Stomach (tissue), 9 donors: ENCODE results near the gene CYBA. TPM values are rescaled to one million over a fixed set of nuclear protein-coding genes. Genes with fewer than 3 reads are reported as not detected.
A peak's percentile ranks its signal among the peaks of the same experiment; 100 is the strongest.

ENCODE experiments used
- DNase-seq, 2 donors: peaks; one replicate each; pipeline versions ENCODE4 v3.0.0 to v3.0.0-alpha.2; 2013 to 2019
- H3K27ac ChIP-seq, 5 donors: fragments of 200-600 bp in 4 of 5; sonication (generic) in 4 of 5; one replicate each; pipeline ENCODE4 v1.5.1; 2013 to 2019; ENCODE audit warnings: mild to moderate bottlenecking in 1 of 5, moderate library complexity in 1 of 5
- H3K27me3 ChIP-seq, 3 donors: fragments of 200-600 bp; sonication (generic); one replicate each; pipeline ENCODE4 v1.5.1; 2017 to 2019; ENCODE audit warnings: mixed run types in 1 of 3
- H3K36me3 ChIP-seq, 4 donors: fragments of 200-600 bp; sonication (generic); 1 replicate in 3 of 4; 2 replicates in 1 of 4; pipeline ENCODE4 v1.5.1; 2016 to 2019
- H3K4me1 ChIP-seq, 4 donors: fragments of 200-600 bp; sonication (generic); one replicate each; pipeline ENCODE4 v1.5.1; 2016 to 2019
- H3K4me3 ChIP-seq, 4 donors: fragments of 200-600 bp; sonication (generic) in 3 of 4; one replicate each; pipeline ENCODE4 v1.5.1; 2016 to 2019; ENCODE audit warnings: mild to moderate bottlenecking in 1 of 4
- H3K9me3 ChIP-seq, 4 donors: fragments of 200-600 bp; sonication (generic); one replicate each; pipeline ENCODE4 v1.5.1; 2016 to 2019
- EP300 ChIP-seq: sonication (generic); formaldehyde crosslinking; IDR thresholded peaks from one replicate; pipeline ENCODE4 v1.6.1; 2017; ENCODE audit warnings: antibody characterized with exemption
- POLR2A ChIP-seq, 4 donors: fragments of 450-650 bp; IDR thresholded peaks; one replicate each; pipeline ENCODE4 v1.6.1; 2016; ENCODE audit warnings: antibody characterized with exemption in 4 of 4, control low read depth in 2 of 4, mild to moderate bottlenecking in 1 of 4, moderate library complexity in 1 of 4
- POLR2AphosphoS5 ChIP-seq, 3 donors: sonication (generic); formaldehyde crosslinking; IDR thresholded peaks; one replicate each; pipeline ENCODE4 v1.6.1; 2016; ENCODE audit warnings: antibody characterized with exemption in 3 of 3
- WGBS, 5 donors: extraction: QIAGEN DNeasy Blood & Tissue Kit in 3 of 5; methylation state at CpG; one replicate each; pipeline versions ENCODE4 v1.1.5 to v1.1.7; 2013 to 2018; 5-methylcytosine and 5-hydroxymethylcytosine counted together
- intact Hi-C: fragments of 100-400 bp; cut with DNase I; formaldehyde crosslinking; loops from one replicate; pipeline ENCODE4 v1.15.1; 2023; ENCODE audit warnings: low total_unique reads
- polyA plus RNA-seq, 3 donors: library from polyadenylated mRNA; stranded (reverse); fragments of 200-250 nt; gene quantifications; one replicate each; pipeline ENCODE4 v1.2.3, GENCODE V29; 2013
- total RNA-seq, 5 donors: library from RNA; depleted of rRNA; stranded (reverse); fragments of >200 nt; gene quantifications; one replicate each; pipeline versions ENCODE4 v1.1.0 to v1.2.3, GENCODE V29; 2014 to 2016
- TF ChIP-seq, protein P1 (sequence below), 7 experiments: fragments of 450-650 bp in 4 of 7; fragments of 200-600 bp in 3 of 7; sonication (generic) in 3 of 7; IDR thresholded peaks; one replicate each; pipeline ENCODE4 v1.5.1; 2016 to 2019; ENCODE audit warnings: antibody characterized with exemption in 7 of 7, control low read depth in 2 of 7, mild to moderate bottlenecking in 1 of 7
- donor health status: healthy with polysubstance abuse.
- donor health status: Bipolar disorder and iron deficiency.
- donor health status: healthy.

Gene CYBA
- total and polyA plus RNA-seq, 8 donors, result 21.0 to 480 (median 162) TPM

GRCh38 chr16:88655053-88655732 is 4.3 kb upstream of the CYBA start:
- H3K4me1 ChIP-seq, result peaks cover 17 to 20% (median 17%) of the 10 kb centered on the region in 4 donors

GRCh38 chr16:88654363-88655052 is 3.7 kb upstream of the CYBA start:
- TF ChIP-seq POLR2A (IDR thresholded peaks at IDR 0.05) (no peak), POLR2AphosphoS5 (IDR thresholded peaks at IDR 0.05) (no peak), EP300 (no peak)
- TF ChIP-seq, protein P1, sequence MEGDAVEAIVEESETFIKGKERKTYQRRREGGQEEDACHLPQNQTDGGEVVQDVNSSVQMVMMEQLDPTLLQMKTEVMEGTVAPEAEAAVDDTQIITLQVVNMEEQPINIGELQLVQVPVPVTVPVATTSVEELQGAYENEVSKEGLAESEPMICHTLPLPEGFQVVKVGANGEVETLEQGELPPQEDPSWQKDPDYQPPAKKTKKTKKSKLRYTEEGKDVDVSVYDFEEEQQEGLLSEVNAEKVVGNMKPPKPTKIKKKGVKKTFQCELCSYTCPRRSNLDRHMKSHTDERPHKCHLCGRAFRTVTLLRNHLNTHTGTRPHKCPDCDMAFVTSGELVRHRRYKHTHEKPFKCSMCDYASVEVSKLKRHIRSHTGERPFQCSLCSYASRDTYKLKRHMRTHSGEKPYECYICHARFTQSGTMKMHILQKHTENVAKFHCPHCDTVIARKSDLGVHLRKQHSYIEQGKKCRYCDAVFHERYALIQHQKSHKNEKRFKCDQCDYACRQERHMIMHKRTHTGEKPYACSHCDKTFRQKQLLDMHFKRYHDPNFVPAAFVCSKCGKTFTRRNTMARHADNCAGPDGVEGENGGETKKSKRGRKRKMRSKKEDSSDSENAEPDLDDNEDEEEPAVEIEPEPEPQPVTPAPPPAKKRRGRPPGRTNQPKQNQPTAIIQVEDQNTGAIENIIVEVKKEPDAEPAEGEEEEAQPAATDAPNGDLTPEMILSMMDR (IDR thresholded peaks at IDR 0.05), result no peak
- Histone ChIP-seq H3K27me3 (no peaks in the 10 kb centered on the region), H3K36me3 (peaks cover 8 to 65% (median 56%) of the 10 kb centered on the region in 4 donors), H3K4me3 (no peak overlapping the region), H3K9me3 (no peaks in the 10 kb centered on the region), H3K4me1 (peaks cover 20 to 27% (median 24%) of the 10 kb centered on the region in 4 donors), H3K27ac (no peak overlapping the region)
- DNase-seq, result no peak
- WGBS, 5 donors, result 89 to 95% (median 89%) methylated on average over 10 to 28 of the region's 28 CpGs
- intact Hi-C loops, result no loop called here

More at GRCh38 chr16:88655053-88655732, 4.3 kb upstream of the CYBA start:
- Histone ChIP-seq H3K27me3 (no peaks in the 10 kb centered on the region), H3K4me3 (no peak overlapping the region), H3K9me3 (no peaks in the 10 kb centered on the region), H3K27ac (no peak overlapping the region), H3K36me3 (peaks cover 8 to 65% (median 57%) of the 10 kb centered on the region in 4 donors)
- DNase-seq, result no peak
- intact Hi-C loops, result no loop called here
- TF ChIP-seq, protein P1 (IDR thresholded peaks at IDR 0.05), result no peak
- TF ChIP-seq POLR2AphosphoS5 (IDR thresholded peaks at IDR 0.05), result no peak
- no peak for TF ChIP-seq POLR2A (IDR thresholded peaks at IDR 0.05)
- no peak for TF ChIP-seq EP300
- WGBS, 5 donors, result 95 to 97% (median 96%) methylated on average over 44 to 50 of the region's 50 CpGs

GRCh38 chr16:88653596-88654362 is 2.9 kb upstream of the CYBA start:
- TF ChIP-seq EP300 (no peak), POLR2A (IDR thresholded peaks at IDR 0.05) (no peak), POLR2AphosphoS5 (IDR thresholded peaks at IDR 0.05) (no peak)
- TF ChIP-seq, protein P1 (IDR thresholded peaks at IDR 0.05), result no peak
- Histone ChIP-seq H3K36me3 (peaks cover 8 to 65% (median 58%) of the 10 kb centered on the region in 4 donors), H3K4me1 (peaks cover 27 to 30% (median 28%) of the 10 kb centered on the region in 4 donors), H3K9me3 (no peaks in the 10 kb centered on the region), H3K27me3 (no peaks in the 10 kb centered on the region), H3K27ac (no peak overlapping the region), H3K4me3 (no peak overlapping the region)
- no peak for DNase-seq
- intact Hi-C loops, result no loop called here
- 87 to 90% (median 87%) methylated on average over 30 to 32 of the region's 32 CpGs for WGBS, 5 donors

DNA sequence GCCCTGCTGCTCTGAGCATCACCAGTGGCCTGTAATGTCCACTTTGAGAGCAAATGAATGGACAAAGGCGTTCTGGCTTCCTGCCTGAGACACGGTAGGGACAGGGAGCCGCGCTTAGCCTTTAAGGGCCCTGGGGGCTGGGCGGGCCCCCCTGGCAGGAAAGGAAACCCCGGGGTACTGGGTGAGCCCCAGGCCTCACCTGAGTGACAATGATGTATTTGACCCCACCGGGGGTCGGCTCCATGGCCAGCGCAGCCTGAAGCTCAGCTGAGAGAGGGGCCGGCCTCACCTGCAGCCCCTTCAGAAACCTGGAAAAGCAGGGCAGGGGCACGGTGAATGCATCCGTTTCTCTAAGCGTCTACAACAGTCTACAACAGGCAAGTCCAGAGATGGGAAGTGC is 2.2 kb upstream of the CYBA start:
- TF ChIP-seq POLR2AphosphoS5 (IDR thresholded peaks at IDR 0.05), result no peak
- TF ChIP-seq, protein P1 (IDR thresholded peaks at IDR 0.05), result no peak
- no peak for TF ChIP-seq EP300
- TF ChIP-seq POLR2A (IDR thresholded peaks at IDR 0.05), result no peak
- Histone ChIP-seq H3K27ac (peak overlapping the region in 1 of 5 donors; percentile 91), H3K9me3 (no peaks in the 10 kb centered on the region), H3K36me3 (peaks cover 7 to 61% (median 54%) of the 10 kb centered on the region in 4 donors), H3K4me1 (peaks cover 27 to 35% (median 31%) of the 10 kb centered on the region in 4 donors), H3K27me3 (no peaks in the 10 kb centered on the region), H3K4me3 (no peak overlapping the region)
- WGBS, 5 donors, result 85 to 95% (median 92%) methylated on average over 12 to 13 of the region's 13 CpGs
- intact Hi-C loops, result no loop called here
- DNase-seq, result no peak
